HG03196 (cell line): ENCODE measurements around the gene P3H1.
"Not testable (repeated sequence)": the region's sequence is repeated elsewhere in the genome, so short reads cannot be mapped to it uniquely, and the experiment has no call there.

Experiments
- ATAC-seq: cut with Tn5 transposase; IDR thresholded peaks from one replicate; pipeline ENCODE4 v1.9.1; 2021; ENCODE audit not compliant: unreplicated experiment

Gene P3H1

GRCh38 chr1:42774928-42775526 is 8.2 kb upstream of the P3H1 start:
- ATAC-seq: no peak

GRCh38 chr1:42773420-42773819 is 6.6 kb upstream of the P3H1 start:
- no peak for ATAC-seq

GRCh38 chr1:42769811-42770210 is 3.0 kb upstream of the P3H1 start:
- no peak for ATAC-seq

- no peak for ATAC-seq
These were observed 1.3 kb upstream of the P3H1 start for GRCh38 chr1:42768172-42768571.

- ATAC-seq: no peak
These were observed 727 bp upstream of the P3H1 start for GRCh38 chr1:42767510-42768000.

- ATAC-seq: peak; percentile 9
These were observed 742 bp downstream of the P3H1 start for GRCh38 chr1:42765832-42766740.

- ATAC-seq: no peak
These were observed 1.6 kb downstream of the P3H1 start for GRCh38 chr1:42765269-42765668.

- no peak for ATAC-seq
These were observed 4.6 kb downstream of the P3H1 start for GRCh38 chr1:42762269-42762668.

GRCh38 chr1:42761567-42761966 is 5.3 kb downstream of the P3H1 start:
- no peak for ATAC-seq

- no peak for ATAC-seq
These were observed 7.7 kb downstream of the P3H1 start for GRCh38 chr1:42759114-42759513.

- ATAC-seq: no peak
These were observed 8.2 kb downstream of the P3H1 start for GRCh38 chr1:42758641-42759040.

- ATAC-seq: no peak
These were observed 8.9 kb downstream of the P3H1 start for GRCh38 chr1:42757892-42758275.

- ATAC-seq: no peak
These were observed 9.6 kb downstream of the P3H1 start for GRCh38 chr1:42756956-42757891.

GRCh38 chr1:42753070-42753469 is 13.8 kb downstream of the P3H1 start:
- no peak for ATAC-seq

GRCh38 chr1:42752284-42752683 is 14.5 kb downstream of the P3H1 start:
- no peak for ATAC-seq

GRCh38 chr1:42751511-42752070 is 15.2 kb downstream of the P3H1 start:
- ATAC-seq: not testable (repeated sequence)

- no peak for ATAC-seq
These were observed 16.8 kb downstream of the P3H1 start for GRCh38 chr1:42750041-42750440.

GRCh38 chr1:42748461-42749410 is 18.1 kb downstream of the P3H1 start:
- ATAC-seq: no peak

- no peak for ATAC-seq
These were observed 18.8 kb downstream of the P3H1 start for GRCh38 chr1:42748021-42748420.

GRCh38 chr1:42747125-42747524 is 19.7 kb downstream of the P3H1 start:
- ATAC-seq: no peak
